Kidney (tissue), 14 donors: ENCODE measurements around the gene OR2V1. TPM values are rescaled to one million over a fixed set of nuclear protein-coding genes. Genes with fewer than 3 reads are reported as not detected.

Experiments used
- DNase-seq, 5 donors: peaks; one replicate each; pipeline ENCODE4 v3.0.0-alpha.2; 2013 to 2020
- FAIRE-seq: peaks from 2 replicates; lab custom pipeline; 2012; peaks lifted over from hg19 to GRCh38; lab: Jason Lieb, UNC
- H3K27ac ChIP-seq, 2 donors: one replicate each; pipeline ENCODE4 v1.7.0; 2013; ENCODE audit warnings: low read depth in 2 of 2, low read length in 2 of 2, inconsistent platforms in 1 of 2
- H3K27me3 ChIP-seq: one replicate; pipeline ENCODE4 v1.7.1; 2013; ENCODE audit warnings: low read length, inconsistent platforms; ENCODE audit not compliant: control insufficient read depth, insufficient read depth
- H3K36me3 ChIP-seq, 3 donors: one replicate each; pipeline versions ENCODE4 v1.7.0 to v1.7.1; 2013; ENCODE audit warnings: low read length in 3 of 3, control low read depth in 1 of 3, inconsistent platforms in 1 of 3; ENCODE audit not compliant: insufficient read depth in 3 of 3, control insufficient read depth in 2 of 3
- H3K4me1 ChIP-seq, 3 donors: one replicate each; pipeline versions ENCODE4 v1.7.0 to v1.7.1; 2013; ENCODE audit warnings: low read length in 3 of 3, inconsistent platforms in 1 of 3, low read depth in 1 of 3; ENCODE audit not compliant: control insufficient read depth in 2 of 3, insufficient read depth in 2 of 3
- H3K4me3 ChIP-seq, 3 donors: one replicate each; pipeline versions ENCODE4 v1.7.0 to v1.8.1; 2013; ENCODE audit warnings: low read length in 3 of 3, control low read depth in 1 of 3, inconsistent platforms in 1 of 3
- H3K9ac ChIP-seq, 3 donors: one replicate each; pipeline versions ENCODE4 v1.7.0 to v1.7.1; 2013; ENCODE audit warnings: low read length in 3 of 3, control low read depth in 1 of 3, inconsistent platforms in 1 of 3
- H3K9me3 ChIP-seq, 3 donors: one replicate each; pipeline versions ENCODE4 v1.7.0 to v1.7.1; 2013; ENCODE audit warnings: low read length in 3 of 3, control low read depth in 1 of 3, inconsistent platforms in 1 of 3; ENCODE audit not compliant: control insufficient read depth in 2 of 3, insufficient read depth in 1 of 3
- intact Hi-C: fragments of 100-400 bp; cut with DNase I; formaldehyde crosslinking; loops from one replicate; pipeline ENCODE4 v1.11.1; 2022
- polyA plus RNA-seq: library from polyadenylated mRNA; stranded (reverse); fragments of 350-450 nt; fragmentation: Illumina TruSeq; extraction: RNeasy Lipid Tissue Mini Kit (QIAGEN cat#74804); gene quantifications from one replicate; pipeline ENCODE4 v1.2.3, GENCODE V29; 2014; ENCODE audit warnings: low read depth, low replicate concordance; ENCODE audit not compliant: insufficient read depth
- total RNA-seq: library from RNA; stranded (reverse); fragmentation: NEBNext Ultra II Directional; extraction: Animal tissue kit (Norgen Biotek cat#: 25700); gene quantifications from one replicate; pipeline ENCODE4 v1.2.1, GENCODE V29; 2021
- TF ChIP-seq, protein P1 (sequence below): IDR thresholded peaks from 3 replicates; pipeline ENCODE4 v1.5.1; 2012; ENCODE audit warnings: mild to moderate bottlenecking, moderate library complexity, borderline replicate concordance; ENCODE audit not compliant: insufficient read depth; ENCODE audit errors: extremely low read depth
- donor health status: control.
- donor health status: control.
- donor health status: control.
- donor health status: control.
- donor health status: control.
- donor health status: DM: yes; HTN: yes; CAD: no.
- donor health status: Normal renal cell carcinoma (clear cell type).

Gene OR2V1
- total and polyA plus RNA-seq, 2 donors from 2014 or later, result not detected

DNA sequence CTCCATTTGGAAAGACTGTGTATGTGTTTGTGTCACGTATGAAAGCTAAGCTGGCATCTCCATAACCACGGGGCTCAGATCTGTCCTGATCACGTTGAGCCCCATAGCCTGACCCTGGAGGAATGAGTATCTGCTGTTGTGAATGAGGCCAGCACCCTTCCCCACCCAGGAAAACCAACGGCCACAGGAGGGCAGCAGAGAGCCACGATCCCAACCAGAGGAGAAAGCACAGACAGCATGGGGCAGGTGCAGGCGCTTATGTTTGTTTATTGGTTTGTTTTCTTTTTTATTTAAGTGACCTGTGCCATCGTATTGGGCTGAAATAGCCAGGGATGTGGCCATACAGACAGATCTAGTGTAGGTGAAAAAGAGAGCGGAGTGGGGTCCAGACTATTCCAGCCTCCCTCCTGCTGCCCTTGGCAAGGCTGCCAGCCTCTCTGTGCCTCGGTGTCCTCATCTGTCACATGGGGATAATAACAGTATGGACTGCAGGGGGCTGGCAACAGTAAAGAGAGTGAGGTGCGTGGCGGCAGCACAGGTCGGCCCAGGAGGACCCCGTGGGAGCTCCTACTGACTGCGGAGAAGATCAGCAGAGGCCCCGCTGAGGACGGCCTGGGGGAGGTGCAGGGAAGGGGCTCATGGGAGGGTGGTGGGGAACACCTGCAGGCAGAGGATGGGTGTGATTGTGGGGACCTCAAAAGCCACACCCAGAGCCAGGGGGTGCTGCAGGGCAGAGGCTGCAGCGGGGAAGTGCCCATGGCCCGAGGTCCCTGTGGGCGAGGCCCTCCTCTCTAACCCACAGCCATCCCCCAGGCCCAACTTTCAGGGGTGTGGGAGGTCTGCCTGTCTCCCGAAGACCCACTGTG lies 28.6 kb upstream of the OR2V1 start:
- peaks cover 4% of the 10 kb centered on the region for H3K27me3 ChIP-seq
- intact Hi-C loops, result no loop called here
- DNase-seq (peak; percentile 88 to 89 (median 88)), FAIRE-seq (no peak)
- no peak overlapping the region for H3K27ac ChIP-seq
- TF ChIP-seq, protein P1, sequence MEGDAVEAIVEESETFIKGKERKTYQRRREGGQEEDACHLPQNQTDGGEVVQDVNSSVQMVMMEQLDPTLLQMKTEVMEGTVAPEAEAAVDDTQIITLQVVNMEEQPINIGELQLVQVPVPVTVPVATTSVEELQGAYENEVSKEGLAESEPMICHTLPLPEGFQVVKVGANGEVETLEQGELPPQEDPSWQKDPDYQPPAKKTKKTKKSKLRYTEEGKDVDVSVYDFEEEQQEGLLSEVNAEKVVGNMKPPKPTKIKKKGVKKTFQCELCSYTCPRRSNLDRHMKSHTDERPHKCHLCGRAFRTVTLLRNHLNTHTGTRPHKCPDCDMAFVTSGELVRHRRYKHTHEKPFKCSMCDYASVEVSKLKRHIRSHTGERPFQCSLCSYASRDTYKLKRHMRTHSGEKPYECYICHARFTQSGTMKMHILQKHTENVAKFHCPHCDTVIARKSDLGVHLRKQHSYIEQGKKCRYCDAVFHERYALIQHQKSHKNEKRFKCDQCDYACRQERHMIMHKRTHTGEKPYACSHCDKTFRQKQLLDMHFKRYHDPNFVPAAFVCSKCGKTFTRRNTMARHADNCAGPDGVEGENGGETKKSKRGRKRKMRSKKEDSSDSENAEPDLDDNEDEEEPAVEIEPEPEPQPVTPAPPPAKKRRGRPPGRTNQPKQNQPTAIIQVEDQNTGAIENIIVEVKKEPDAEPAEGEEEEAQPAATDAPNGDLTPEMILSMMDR, result peak; percentile 80
- H3K36me3 ChIP-seq, result no peaks in the 10 kb centered on the region
- no peak overlapping the region for H3K9ac ChIP-seq
- no peak overlapping the region for H3K4me3 ChIP-seq
- peaks cover 0 to 4% (median 0%) of the 10 kb centered on the region in 3 donors for H3K4me1 ChIP-seq
- no peaks in the 10 kb centered on the region for H3K9me3 ChIP-seq

DNA sequence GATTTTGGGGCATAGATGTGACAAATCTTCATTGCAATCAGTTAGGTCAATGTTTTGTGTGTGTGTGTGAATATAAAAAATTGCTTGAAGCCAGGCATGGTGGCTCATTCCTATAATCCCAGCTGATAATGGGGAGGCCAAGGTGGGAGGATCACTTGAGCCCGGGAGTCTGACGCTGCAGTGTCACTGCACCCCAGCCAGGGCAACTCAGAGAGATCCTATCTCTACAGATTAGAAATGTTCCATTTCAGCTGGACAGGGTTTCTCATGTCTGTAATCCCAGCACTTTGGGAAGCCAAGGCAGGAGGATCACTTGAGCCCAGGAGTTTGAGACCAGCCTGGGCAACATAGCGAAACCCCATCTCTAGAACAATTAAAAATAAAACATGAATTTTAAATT lies 27.9 kb upstream of the OR2V1 start:
- H3K9me3 ChIP-seq, result no peaks in the 10 kb centered on the region
- DNase-seq (no peak), FAIRE-seq (no peak)
- intact Hi-C loops, result no loop called here
- H3K4me3 ChIP-seq, result no peak overlapping the region
- H3K27ac ChIP-seq, result no peak overlapping the region
- H3K27me3 ChIP-seq, result no peaks in the 10 kb centered on the region
- peaks cover 0 to 4% (median 0%) of the 10 kb centered on the region in 3 donors for H3K4me1 ChIP-seq
- H3K9ac ChIP-seq, result no peak overlapping the region
- no peaks in the 10 kb centered on the region for H3K36me3 ChIP-seq
- TF ChIP-seq, protein P1, result no peak

DNA sequence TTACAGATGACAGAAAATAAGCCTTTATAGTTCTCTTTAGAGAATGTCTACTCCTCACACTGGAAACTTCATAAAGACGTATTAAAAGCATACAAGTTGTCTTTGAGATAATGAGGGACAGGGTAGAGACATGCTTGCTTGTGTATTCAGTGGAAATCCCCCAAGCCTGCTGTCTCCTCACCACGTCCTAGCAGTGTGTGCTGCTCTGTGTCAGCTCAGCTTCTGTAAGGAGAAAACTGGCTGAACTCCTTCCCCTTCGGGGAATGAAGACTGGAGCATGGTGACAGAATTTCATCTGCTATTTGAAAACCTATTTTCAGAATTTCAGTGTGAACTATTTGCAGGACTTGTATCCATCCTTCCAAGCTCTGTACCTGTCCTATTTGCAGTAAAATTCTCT lies 25.8 kb upstream of the OR2V1 start:
- TF ChIP-seq, protein P1, result no peak
- DNase-seq (no peak), FAIRE-seq (no peak)
- Histone ChIP-seq H3K4me1 (peaks cover 0 to 4% (median 0%) of the 10 kb centered on the region in 3 donors), H3K36me3 (no peaks in the 10 kb centered on the region), H3K9me3 (no peaks in the 10 kb centered on the region), H3K27me3 (no peaks in the 10 kb centered on the region), H3K9ac (no peak overlapping the region), H3K27ac (no peak overlapping the region), H3K4me3 (no peak overlapping the region)
- intact Hi-C loops, result no loop called here
